Activated T-cell treated with anti-CD3 and anti-CD28 coated beads, Interleukin-2, amount 50 U/mL, for 48 hours (primary cell): ENCODE results near the gene LCA5.
"Not testable (repeated sequence)": the region's sequence is repeated elsewhere in the genome, so short reads cannot be mapped to it uniquely, and the experiment has no call there.

Experiments used
- DNase-seq, 2 experiments: peaks; one replicate each; pipeline ENCODE4 v3.0.0-alpha.2; 2020

The LCA5 gene

DNA sequence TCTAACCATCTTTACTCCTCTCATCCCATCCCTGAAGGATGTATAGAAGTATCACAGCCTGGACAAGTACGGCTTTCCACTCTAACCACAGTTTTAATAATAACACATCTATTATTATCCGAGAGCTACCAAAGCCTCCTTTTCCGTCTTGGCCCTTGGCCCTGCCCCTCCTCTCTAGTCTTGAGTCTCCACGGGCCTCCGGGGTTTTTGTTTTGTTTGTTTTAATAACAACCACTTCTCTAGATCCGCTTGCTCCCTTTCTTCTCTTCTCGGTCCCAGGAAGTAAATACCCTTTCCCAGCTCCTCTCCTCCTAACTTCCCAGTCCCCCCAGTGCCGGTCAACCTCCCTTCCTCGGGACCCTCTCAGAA is 661 bp downstream of the LCA5 start:
- DNase-seq, result peak; percentile 16 to 20

DNA sequence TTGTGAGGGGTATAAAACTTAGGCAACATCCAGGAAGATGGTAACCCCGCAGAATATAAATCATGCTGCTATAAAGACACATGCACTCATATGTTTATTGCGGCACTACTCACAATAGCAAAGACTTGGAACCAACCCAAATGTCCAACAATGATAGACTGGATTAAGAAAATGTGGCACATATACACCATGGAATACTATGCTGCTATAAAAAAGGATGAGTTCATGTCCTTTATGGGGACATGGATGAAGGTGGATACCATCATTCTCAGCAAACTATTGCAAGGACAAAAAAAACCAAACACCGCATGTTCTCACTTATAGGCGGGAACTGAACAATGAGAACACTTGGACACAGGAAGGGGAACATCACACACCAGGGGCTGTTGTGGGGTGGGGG is 7.7 kb downstream of the LCA5 start:
- not testable (repeated sequence) for DNase-seq

DNA sequence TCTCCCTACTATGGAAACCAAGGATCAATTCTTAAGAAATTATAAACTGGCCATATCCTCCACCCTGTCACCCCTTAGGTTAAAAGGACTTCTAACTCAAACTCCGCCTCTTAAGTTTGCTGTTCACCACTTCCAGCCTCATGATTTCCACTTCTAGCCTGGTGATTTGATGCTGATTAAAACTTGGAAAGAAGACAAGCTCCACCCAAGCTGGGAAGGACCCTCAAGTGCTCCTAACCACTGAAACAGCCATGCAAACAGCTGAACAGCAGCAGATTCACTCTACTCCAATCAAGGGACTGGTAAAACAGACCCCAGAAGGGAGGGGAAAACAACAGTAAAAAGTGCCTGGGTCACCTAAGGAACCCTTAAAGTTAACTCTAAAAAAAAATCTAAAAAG is 10.3 kb downstream of the LCA5 start:
- no peak for DNase-seq

DNA sequence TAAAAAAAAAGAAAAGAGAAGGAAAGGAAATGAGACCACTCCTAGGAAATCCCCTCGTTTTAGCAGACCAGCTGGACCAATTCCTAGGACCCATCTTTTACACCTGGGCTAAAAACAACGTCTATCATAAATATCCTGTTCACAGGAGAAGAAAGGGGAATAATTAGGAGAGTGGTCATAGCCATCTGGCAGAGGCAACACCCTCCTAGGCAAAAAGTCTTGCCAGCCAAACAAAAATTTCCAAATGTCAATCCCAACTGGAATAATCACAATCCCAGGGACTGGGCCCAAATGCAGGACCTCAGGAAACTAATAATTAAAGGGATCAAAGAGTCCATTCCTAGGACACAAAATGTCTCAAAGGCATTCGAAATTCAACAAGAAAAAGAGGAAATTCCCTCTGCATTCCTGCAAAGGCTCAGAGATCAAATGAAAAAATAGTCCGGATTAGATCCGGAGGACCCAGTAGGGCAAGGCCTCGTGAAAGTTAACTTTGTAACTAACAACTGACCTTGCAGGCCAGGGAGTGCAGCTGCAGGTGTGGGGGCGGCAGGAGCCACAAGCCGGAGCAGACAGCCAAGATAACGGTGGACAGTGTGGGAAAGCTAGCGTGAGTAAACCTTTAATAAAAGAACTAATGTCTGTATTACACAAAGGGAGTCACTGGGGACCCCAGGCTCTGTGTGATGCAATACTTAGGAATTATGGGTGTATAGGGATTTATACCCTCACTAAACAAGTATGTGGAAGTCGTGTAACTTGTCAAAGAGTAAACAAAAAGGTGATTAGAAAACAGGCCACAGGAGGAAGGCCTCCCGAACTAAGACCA is 11.7 kb downstream of the LCA5 start:
- no peak for DNase-seq

DNA sequence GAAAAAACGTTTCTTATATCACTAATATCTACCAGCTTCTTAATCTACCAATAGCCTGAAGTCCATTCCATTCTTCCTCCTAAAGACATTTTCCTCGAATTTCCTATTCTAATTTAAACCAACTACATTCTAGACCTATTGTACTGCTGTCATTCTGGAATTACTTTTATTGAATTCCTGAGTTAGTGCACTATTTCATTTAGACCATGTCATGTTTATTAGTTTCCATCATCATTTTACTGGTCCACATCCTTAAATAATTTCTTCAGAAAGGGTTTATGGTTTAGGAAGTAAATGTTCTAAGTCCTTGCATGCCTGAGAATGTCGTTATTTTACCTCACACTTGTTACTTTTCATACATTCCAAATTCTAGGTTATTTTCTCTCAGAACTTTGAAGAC is 13.2 kb downstream of the LCA5 start:
- DNase-seq, result no peak

DNA sequence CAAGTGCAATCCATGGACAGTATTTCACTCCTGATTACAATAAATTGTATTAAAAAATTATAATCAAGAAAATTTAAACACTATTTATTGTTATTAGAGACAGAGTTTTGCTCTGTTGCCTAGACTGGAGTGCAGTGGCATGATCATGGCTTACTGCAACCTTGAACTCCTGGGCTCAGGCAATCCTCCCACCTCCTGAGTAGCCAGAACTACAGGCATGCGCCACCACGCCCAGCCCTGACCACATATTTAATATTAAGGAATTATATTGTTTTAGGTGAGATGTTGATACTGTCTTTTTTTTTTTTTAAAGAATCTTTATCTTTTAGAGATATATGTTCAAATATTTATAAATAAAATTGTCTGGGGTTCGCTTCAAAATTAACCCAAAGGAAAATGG is 14.6 kb downstream of the LCA5 start:
- no peak for DNase-seq

DNA sequence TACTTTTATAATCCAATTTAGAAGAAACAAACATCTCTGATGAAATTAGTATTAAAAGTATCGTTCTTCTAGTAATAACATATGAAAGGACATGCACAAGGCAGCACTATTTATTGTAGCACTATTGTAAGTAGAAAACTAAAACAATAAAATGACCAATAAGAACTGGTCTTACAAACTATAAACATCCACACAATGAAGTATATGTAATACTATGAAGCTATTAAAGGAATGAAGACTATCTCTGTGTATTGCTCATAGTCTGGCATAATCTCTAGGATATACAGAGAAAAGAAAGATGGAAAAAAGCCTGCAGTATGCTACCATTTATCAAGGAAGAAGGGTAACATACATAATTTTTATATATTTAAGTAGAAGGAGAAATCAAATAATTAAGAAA is 16.7 kb downstream of the LCA5 start:
- DNase-seq, result no peak

DNA sequence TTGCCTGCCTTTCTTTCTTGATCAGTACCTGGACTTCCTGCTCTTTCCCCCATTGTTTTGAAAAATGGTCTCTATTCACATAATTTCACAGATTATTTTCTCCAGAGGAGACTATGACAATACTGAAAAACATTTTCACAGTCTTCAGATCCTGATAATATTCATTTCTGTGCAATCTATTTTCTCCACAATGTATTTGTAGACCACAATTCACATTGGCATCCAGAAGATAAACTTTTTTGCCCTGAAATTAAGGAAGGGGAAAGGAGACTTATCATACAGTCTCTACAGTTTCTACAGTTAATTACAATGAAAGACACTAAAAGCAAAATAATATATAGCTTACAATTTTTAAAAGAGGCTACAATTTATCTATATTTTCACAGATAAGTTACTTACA is 18.4 kb downstream of the LCA5 start:
- DNase-seq, result no peak

DNA sequence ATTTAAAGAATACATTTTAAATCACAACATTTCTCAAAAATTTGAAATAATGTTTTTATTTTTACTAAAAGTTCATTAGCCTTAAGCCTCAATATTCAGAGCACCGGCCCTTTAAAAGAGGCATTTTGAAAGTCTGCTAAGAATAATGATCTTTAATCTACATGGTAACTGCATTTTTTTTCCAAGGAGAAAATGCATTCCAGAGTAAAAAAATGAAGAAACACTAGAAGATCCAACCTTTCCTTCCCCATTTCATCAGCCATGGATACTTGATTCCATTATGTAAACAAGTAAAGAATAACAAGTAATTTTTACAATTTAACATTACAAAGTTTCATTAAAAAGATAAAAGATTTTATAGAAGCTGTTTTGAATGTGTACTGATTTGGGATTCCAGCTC is 21.8 kb downstream of the LCA5 start:
- no peak for DNase-seq

DNA sequence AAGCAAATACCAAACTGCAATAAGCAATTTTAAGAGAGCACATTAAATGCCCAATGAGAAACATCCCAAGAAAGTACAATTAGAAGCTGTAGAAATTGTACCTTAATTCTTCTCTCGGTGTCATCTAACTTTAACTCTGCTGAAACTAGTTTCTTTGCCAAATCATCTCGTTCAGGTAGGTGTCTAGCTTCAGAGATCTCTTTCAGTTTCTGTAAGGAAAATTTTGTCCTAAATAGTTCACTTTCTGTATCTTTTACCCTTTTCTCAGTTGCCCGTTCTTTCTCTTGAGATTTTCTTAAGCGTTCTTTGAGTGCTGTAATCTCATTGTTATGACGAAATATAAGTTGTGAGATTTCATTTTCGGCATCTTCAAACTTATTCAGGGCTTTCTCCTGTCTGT is 24.1 kb downstream of the LCA5 start:
- DNase-seq, result no peak

DNA sequence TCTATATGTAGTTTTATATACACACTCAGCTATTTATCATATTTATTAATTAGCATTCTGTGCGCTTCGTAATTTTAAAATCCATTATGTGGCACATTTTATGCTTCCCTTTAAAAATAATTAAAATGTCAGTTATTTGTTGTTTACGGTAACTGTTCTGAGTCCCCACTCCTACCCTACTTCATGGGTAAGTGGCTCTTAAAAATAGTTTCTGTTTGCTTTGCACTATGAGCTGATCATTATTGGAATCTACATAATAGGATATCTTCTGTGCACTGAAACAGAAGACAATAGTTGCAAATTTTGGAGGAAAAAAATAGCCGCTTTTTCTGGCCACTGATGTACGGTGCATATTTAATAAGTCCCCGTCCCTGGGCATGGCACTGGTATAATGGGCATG is 25.2 kb downstream of the LCA5 start:
- no peak for DNase-seq

DNA sequence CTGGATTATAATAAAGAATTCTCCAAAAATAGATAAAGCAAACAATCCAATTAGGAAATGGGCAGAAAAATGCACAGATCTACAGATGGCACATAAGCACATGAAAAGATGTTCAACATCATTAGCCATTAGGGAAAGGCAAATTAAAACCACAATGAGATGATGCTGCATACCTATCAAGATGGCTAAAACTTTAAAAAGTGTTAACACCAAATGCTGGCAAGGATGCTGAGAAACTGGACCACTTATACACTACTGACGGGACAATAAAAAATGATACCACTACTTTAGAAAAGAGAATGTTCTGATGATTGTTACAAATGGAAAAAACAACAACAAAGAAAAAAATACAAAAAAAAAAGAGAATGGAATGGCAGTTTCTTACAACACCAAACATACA is 26.5 kb downstream of the LCA5 start:
- DNase-seq, result no peak

DNA sequence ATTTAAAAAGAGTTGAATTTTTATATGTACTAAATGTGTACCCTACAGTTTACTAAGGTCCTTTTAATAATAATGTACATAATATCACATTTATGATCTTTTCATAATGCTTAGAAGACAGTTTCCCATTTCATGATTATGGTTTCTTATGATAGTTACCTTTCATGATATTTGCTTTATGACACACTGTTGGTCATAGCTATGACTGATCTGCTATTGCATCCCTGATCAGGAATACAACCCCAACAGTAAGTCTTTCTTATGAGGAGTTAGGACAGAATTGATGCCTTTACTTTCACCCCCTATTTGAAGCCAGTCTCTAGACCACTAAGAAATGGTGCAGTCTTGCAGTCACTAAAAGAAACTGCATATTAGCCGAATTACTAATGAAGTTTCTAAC is 31.0 kb downstream of the LCA5 start:
- DNase-seq, result no peak

DNA sequence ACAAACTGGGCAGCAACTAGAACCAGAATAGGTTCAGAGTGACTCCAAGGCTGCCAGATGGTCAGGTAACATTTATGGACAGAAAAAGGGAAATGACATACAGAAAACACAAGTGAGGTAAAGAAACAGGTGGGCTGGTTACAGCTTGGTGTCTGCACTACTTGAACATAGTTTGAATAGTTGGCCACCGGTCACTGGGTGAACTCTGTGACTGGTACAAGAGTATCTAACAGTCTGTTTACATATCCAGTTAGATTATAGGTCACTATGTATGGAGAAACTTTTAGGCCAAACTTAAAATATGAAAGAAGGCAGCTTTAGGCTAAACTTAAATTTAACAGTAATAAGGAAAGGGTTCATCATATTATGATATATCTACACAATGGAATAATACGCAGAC is 32.9 kb downstream of the LCA5 start:
- DNase-seq, result no peak

DNA sequence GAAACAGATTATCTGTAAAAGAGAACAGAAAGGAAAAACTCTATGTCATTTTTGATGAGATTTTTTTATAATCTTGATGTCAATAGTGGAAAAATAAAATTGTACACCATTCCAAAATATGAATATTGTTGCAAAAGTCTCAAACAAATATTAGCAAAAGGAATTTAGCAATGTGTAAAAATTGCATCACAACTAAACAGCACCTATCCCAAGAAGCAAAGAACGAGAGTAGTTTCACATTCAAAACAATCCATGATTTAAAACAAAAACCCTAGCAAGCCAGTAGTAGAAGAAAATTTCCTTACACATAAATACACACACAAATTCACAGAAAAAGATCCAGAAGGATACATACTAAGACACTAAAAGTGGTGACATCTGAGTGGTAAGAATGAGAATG is 38.4 kb downstream of the LCA5 start:
- no peak for DNase-seq

DNA sequence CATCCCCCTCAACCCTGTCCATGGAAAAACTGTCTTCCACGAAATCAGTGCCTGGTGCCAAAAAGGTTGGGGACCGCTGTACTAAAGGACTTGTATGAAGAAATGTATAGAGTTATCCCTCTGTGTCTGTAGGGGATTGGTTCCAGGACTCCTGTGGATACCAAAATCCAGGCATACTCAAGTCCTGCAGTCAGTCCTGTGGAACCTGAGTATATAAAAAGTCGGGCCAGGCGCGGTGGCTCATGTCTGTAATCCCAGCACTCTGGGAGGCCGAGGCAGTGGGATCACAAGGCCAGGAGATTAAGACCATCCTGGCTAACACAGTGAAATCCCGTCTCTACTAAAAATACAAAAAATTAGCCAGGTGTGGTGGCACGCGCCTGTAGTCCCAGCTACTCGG is 42.0 kb downstream of the LCA5 start:
- DNase-seq, result no peak

DNA sequence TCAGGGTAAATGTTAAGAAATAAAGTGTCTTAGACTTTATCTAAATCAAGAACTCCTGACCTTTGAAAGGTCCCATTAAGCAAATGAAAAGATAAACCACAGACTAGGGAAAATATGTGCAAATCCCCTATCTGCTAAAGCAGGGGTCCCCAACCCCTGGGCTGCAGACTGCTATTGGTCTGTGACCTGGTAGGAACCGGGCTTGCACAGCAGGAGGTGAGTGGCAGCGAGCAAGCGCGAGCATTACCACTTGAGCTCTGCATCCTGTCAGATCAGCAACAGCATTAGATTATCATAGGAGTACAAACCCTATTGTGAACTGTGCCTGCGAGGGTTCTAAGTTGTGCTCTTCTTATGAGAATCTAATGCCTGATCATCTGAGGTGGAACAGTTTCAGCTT is 42.4 kb downstream of the LCA5 start:
- DNase-seq, result no peak

DNA sequence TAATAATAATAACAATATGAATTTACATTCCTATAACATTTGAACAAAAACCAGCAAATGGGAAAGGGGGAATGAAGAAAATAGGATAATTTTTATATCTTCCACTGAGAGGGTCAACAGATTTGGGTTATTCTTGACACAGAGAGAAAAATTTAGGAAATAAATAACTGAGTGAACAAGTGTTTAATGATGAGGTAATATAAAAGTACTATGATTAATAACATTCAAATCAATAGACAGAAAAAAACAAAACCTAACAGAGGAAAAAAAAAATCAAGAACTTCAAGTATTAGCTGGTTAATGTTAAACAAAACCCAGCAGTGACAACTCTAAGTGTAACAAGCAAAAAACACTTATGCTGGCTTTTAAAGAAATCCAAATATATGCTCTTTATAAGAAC is 66.5 kb downstream of the LCA5 start:
- DNase-seq, result no peak

DNA sequence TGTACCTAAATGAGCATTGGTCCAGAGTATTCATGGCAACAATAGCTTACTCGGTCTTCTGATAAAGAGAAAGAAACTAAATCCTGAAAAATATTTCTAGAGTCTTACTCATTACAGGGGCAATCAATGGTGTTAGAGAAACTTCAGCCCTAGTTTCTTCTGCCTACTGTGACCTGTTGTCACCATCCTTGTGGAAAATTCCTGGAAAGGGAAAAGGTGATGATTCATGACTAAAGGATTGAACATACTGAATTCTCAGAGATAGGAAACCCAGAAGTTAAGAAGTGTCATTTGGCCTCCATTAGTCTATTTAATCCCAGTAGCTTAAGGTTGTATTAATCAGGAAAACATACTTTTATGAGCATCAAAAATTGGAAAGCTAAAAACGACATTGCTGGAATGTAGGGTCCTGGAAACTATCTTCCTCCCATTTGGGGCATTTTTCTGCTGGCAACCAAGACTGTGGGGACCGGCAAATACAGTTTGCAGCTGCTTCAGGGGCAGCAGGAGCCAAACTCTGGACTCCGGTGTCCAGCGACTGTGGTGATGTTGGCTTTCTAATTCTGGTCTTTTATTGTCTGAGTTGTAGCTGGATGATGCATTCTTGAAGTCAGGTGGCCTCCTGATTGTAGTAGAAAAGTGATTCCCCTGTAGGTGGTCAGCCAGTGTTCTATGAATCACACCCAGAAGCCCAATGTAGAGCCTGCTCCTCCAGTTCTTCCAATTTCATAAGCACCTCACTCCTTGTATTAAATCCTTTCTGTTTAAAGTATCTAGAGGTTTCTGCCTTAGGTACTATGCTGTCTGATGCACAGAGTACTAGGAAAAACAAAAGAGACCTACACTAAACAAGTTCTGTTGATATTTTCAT is 67.6 kb downstream of the LCA5 start:
- DNase-seq, result no peak

DNA sequence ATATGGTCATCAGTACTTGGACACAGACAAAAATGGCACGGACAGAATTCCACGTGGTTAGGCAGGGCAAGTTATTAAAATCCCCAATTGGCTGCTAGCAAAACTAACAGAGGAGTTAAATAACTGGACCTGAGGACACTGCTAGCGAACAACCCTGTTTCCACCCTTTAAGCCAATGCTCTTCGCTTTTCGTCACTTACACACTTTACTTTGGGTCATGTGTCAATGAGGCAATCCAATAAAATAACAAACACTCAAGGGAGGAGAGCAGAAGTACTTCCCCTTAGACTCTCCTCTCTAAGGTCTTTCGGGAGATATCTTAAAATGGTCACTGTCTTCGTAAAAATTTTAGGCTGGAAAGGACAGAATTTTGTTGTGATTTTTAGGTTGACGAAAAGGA is 68.6 kb downstream of the LCA5 start:
- DNase-seq, result no peak

DNA sequence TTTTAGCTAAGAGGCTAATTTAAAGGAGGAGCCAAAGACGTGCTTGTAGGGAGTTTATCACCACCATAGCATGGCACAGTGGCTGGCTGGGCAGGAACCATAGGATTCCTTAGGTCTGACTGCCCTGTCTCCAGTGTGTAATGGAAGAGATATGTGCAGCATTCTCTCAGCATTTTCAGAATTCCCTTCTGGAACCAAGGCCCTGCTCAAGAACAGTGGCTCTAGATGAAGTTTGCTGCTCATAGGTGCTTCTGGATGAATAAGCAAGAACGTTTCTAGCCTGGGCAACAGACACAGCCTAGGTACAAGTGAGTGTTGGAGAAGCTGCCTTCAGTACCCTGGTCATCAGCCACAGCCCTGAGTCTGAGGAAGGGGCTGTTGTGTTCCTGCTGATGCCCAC is 69.1 kb downstream of the LCA5 start:
- no peak for DNase-seq

DNA sequence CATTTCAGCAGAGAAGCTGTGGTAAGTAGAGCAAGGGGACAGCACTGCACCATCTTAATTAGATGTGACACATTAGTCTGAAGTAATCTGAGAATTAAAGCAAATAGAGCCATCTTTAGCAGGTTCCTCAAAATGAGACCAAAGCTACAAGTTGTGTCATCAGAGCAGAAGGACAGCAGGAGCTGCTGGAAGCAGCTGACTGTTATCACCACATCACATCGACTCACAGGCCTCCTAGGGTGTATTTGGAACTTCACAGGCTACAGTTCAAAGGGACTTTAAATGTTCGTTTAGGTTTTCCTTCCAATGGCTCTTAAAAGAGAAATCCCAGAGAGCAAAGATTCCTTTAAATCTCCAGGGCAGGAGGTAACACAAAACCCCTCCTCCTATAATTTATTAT is 69.5 kb downstream of the LCA5 start:
- DNase-seq, result no peak

DNA sequence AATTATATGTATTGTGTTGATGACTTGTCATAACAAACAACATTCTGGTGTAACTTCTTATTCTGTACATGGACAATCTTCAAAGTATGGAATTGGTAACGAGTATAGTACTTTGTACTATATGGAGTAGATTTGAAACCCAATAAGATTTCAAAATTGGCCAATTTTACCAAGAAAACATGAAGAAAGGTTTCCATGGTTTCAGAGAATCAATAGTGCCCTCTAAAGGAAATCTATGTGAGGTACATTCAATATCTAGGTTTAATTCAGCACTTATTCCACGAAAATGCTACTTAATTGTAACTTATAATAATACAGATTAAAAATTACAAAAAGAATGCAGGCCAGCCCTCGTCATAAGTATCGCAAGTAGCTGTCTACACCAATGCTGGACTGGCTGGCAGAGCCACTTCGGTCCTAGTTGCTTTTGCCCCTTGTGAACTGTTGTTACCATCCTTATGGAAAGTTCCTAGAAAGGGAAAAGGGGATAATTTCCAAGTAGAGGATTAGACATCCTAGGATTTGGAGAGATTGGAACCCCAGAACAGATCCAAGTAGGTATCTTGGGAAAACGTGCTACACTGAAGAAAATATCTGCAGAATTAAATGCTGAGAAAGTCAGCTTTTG is 70.9 kb downstream of the LCA5 start:
- DNase-seq, result no peak

DNA sequence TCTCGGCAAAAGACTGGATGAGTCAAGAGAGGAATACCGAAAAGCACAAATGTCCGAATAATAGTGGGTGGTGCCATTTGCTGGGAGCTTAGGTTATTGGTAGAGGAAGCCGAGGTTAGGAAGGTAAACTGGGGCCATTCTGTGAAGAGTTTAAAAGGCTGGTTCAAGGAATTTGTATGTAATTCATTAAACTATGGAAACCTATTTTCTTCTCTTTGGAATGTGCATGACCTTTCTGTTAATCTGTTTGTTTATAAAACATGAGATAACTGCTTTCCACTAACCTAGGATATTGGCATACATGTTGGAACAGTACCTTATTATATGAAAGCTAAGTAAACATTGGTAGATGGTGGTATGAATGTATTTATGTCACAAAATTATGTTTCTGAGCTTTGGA is 71.8 kb downstream of the LCA5 start:
- DNase-seq, result no peak
